Occipital lobe (tissue), 2 donors: ENCODE measurements around the gene SLC9A9. TPM values are rescaled to one million over a fixed set of nuclear protein-coding genes. Genes with fewer than 3 reads are reported as not detected.

Experiments used
- DNase-seq: peaks from one replicate; lab custom pipeline; 2025; lab: John Stamatoyannopoulos, UW
- total RNA-seq: library from RNA; depleted of rRNA; stranded (reverse); fragments of >200 nt; gene quantifications from one replicate; pipeline ENCODE4 v1.2.3, GENCODE V29; 2014

Gene SLC9A9
- total RNA-seq, 1 donor from 2014 or later = 7.3 TPM

- DNase-seq = no peak
Measured at GRCh38 chr3:143843587-143843986, 4.7 kb downstream of the SLC9A9 start.

DNA sequence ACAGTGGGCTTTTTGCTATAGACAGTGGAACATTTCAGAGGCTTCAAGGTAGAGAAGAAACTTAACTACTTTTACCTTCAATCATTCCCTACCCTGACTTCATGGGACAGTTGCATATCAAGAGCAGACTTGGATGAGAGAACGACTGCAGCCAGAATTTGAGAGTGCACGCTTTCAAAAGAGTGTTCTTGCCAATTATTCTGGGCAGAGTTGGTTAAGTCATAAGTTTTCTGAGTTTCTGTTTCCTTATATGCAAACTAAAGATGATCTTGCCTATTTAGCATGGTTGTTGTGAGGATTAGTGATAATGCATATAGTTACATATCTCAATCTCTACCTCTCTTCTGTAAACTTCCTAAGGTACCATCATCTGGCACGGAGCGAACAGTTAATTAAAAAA lies 7.6 kb downstream of the SLC9A9 start:
- no peak for DNase-seq

DNA sequence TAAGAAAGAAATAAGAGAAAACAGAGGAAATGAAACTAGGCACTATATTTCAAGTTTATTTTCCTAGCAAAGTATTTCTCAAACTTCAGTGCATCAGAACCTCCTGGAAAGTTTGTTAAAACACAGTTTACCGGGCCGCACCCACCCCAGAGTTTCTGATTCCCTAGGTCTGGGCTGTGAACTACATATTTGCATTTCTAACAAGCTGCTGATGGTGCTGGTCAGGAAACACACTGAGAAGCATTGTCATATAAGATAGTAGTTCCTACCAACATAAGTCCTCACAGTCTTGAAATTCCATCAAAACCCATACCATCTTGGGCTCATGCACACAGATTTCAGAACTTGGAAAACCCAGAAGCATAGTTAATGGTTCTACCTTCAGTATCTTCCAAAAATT lies 8.3 kb downstream of the SLC9A9 start:
- no peak for DNase-seq

GRCh38 chr3:143837076-143837475 lies 11.2 kb downstream of the SLC9A9 start:
- no peak for DNase-seq

DNA sequence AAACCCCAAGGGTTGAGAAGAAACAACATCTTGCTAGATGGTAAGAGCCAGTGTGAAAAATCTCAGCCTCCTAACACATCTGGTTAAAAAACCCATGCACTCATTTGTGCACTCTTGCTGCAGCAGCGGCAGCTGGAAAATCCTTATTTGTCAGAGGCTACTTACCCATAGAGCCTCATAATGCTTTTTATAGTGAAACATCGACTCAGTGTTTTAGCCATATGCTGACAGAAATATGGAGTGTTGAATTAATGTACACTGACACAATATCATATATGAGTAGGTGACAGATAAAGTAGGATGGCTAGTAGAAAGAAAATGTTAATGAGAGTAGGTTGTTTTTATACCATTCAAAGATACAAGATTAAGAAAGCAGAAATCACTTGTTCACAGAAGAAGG lies 13.0 kb downstream of the SLC9A9 start:
- DNase-seq = no peak

- no peak for DNase-seq
Measured at GRCh38 chr3:143832433-143832832, 15.8 kb downstream of the SLC9A9 start.

DNA sequence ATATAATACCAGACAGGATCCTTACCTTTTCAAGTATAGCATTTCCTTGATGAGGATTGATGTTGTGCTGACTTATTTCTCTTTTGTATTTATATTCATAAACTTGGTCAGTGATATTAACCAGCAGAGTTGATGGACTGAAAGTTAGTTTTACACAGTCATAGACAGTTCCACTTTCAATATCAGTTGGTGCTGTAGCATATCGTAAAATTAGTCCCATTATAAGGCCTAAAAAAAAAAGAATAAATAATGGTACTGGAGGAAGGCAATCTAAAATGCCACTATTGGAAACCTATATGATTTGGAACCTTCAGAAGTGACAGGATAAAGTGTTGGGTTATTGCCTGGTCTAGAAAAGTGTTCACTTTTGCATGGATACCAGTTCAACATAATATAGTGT lies 16.3 kb downstream of the SLC9A9 start:
- no peak for DNase-seq

GRCh38 chr3:143831208-143831607 lies 17.1 kb downstream of the SLC9A9 start:
- no peak for DNase-seq

GRCh38 chr3:143830786-143831185 lies 17.5 kb downstream of the SLC9A9 start:
- no peak for DNase-seq

GRCh38 chr3:143830063-143830462 lies 18.2 kb downstream of the SLC9A9 start:
- DNase-seq = no peak

DNA sequence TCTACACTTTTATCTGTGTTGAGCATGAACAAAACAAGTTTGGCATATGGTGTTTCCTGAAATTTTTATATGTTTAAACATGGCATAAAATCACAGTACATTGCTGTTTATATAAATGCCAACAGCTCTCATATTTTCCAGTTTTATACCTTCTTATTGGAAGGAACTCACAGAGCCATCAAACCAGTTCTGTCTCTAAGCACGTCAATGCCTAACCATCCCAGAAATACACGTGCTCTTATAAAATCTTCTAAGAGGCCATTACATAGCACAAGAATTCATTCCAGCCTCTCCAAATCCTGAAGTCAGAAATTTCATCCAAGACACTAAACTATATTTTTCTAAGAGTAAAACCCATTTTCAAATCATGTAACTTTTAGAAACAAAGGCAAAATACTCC lies 20.8 kb downstream of the SLC9A9 start:
- no peak for DNase-seq

GRCh38 chr3:143826296-143826695 lies 22.0 kb downstream of the SLC9A9 start:
- DNase-seq = no peak

DNA sequence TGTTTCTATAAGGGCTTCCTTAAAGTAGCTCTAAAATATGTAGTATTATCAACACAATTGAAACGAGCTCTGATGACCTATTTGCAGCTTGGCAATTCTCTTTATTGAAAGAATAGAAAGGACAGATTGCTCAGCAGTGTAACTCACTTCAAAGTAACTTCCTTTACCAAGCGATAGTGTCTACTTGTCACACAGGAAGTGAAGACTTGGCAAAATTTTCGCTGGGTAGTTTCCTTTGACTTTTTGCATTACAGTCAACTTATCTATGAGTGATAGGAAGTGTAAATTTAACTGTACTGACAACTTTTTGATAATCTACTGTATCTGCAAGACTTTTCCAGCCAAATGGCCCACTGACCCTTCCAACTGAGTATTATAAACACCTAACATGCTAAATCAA lies 22.8 kb downstream of the SLC9A9 start:
- no peak for DNase-seq

DNA sequence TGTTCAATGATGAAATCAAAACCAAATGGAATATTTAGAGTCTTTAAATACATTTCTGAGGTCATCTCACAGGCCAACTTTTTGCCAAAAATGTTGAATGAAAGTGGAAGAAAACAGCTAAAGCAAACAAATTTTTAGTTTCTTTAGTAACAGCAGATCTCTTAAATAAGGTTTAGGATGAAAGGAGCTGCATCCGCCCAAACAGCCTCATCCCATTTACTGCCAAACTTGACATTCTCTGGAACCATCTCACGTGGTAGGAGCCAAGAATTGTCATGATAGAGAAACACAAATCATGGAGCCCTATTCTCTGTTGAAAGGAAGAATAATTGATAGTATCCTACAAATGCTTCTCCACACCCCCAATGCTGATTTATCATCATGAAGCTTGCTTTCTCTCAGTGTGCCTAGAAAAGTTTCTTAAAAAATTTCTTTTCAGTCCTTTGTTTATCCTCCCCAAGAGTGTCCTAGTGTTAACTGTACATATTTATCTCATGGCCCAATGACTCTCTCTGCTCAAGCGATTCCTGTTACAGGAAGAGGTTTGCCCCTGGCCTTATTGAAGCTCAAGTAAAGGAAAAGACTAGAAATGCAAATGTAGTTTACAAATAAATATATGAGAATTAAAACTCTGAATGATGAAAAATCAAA lies 23.4 kb downstream of the SLC9A9 start:
- DNase-seq = no peak

DNA sequence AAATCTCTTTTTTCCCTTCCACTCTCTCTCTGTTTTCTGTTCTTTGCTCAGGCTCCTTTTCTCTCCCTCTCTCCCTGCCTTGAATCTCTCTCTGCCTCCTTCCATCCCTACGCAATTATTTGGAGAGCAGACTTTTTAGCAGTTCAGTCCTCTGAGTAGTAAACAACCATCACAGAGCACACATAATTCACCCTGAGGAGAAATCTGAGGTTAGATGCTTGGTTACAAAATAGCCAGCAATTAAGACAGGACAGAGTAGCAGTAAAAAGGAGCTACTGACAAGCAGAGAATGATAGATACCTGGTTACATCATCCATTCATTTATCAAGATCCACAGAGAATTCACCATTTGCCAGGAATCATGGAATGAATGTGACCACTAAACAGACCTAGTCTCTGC lies 25.5 kb downstream of the SLC9A9 start:
- DNase-seq = no peak

DNA sequence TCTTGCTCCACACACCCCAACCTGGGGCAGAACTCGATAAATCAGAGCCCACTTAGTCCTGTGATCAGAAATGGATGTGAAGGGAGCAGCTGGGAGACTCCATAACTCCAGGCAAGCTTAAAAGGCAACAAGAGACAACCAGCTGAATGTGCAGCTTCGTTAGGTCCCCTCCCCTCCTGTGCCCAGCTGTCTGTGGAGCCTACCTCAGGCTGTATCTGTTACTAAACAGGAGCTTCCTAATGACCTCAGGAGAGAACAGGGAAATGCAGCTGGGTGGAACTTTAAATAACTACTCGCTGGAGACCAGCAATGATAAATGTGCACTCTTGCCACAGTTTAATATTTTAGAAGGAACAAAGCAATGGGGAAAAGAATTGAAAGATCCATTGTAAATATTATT lies 25.9 kb downstream of the SLC9A9 start:
- no peak for DNase-seq

GRCh38 chr3:143821862-143822261 lies 26.4 kb downstream of the SLC9A9 start:
- no peak for DNase-seq

DNA sequence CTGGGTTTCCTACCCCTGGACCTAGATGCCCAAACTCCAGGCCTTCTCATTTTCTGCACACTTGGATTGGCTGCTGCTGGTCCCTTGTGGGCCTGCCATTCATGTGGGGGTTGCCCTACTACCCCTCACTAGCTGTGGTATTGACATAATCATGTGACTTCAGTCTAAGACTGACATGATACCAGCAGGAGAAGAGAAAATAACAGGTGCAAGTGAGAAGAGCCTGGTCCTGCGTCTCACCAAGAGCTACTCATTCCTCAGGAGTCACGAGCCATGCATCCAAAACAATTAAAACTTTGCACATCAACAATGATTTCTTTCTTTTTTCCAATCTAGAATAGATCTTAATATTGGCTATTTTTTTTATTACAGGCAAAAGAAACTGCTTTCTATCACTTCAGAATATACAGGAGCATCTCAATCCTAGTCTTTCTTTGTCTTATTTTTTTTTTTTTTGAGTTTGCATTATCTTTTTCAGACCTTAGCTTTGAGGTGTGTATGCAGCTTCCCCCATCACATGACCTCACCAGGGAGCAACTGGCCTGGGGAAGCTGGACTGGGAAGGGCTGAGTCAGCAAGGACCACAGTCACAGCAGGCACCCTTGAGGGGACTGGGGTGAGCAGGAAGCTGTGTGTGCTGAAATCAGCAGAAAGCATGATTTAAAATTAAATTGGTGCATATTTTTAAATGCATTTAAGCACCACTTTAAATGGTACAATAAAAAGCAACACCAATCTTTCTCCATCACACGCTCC lies 27.6 kb downstream of the SLC9A9 start:
- DNase-seq = no peak

DNA sequence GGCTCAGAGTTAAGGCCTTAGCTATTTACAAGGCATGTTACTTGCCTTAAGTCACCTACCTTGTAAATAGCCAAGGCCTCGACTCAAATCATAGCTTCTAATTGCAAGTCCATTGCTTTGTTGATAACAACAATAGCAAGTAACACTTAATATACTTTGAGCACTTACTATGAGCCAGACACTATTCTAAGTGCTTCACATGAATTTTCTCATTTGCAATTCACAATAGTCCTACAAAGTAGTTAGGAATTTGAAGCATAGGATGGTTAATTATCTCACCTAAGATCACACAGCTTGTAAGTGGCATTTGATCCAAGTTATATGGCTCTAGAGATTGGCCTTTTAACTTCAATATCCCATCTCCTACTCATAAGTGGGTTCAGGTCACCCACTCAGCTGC lies 28.4 kb downstream of the SLC9A9 start:
- no peak for DNase-seq

DNA sequence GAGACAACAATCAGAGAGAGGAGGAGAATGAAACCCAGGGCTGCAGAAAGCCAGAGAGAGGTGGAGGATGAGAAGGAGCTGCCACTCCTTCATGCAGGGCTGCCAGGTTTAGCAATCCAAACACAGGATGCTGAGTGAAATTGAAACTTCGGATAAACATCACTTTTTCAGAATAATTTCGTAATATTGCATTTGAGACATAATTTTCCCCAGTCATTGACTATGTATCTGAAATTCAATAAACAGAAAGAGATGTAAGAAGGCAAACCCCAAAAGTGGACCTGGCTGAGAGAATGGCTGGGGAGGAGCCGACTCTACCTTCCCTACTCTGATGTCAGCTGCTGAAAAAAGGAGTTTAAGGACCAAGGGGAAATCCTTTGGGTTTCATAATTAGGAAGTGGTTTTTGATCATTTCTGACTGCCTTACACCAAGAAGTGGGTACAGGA lies 33.8 kb downstream of the SLC9A9 start:
- DNase-seq = no peak

DNA sequence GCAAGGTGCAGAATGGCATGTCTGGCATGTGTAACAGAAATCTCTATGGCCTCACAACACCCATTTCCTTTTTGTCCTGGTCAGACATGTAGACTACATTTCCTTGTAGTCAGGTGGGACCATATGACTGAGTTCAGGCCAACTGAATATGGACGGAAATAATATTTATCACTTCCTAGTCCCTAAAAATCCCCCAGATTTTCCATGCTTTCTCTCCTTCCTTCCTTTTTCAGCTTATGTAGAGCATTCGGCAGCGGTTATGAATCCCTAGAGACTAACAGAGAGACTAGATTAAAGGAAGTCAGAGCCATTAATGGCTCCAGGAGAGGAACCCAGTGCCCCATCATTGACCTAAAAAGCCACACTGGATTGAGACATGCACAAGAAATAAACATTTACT lies 35.8 kb downstream of the SLC9A9 start:
- DNase-seq = no peak

DNA sequence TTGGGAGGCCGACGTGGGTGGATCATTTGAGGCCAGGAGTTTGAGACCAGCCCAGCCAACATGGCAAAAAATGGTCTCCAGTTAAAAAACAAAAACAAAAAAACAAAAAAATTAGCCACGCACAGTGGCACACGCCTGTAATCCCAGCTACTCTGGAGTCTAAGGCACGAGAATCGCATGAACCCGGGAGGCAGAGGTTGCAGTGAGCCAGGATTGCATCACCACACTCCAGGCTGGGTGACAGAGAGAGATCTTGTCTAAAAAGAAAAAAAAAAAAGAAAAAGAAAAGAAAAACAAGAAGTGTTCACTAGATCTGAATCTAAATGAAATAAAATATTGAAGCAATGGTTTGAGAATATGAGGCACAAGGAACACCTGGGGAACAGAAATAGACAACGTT lies 36.7 kb downstream of the SLC9A9 start:
- no peak for DNase-seq

DNA sequence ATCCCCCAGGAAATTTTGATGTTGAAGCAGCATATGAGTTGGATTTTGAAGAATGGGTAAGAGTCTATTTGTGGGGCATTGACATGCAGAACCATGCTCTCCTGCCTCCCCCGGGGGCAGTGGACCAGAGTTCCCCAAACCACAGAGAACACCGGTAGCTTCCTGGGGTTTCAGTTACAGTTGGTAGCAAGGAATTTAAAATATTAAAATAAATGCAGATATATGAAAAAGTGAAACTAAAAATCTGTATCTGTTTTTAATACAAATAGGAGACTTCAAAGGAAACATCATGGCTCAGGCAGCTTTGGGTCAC lies 37.4 kb downstream of the SLC9A9 start:
- DNase-seq = no peak
